Keratinocyte (primary cell): Measurements from ENCODE around the gene C20orf144. TPM values are rescaled to one million over a fixed set of nuclear protein-coding genes. Genes with fewer than 3 reads are reported as not detected.

Source experiments
- DNase-seq: peaks from one replicate; pipeline ENCODE4 v3.0.0-alpha.2; 2011; ENCODE audit warnings: low read depth, missing footprints, low spot score
- FAIRE-seq: peaks from 2 replicates; lab custom pipeline; 2011; peaks lifted over from hg19 to GRCh38; lab: Jason Lieb, UNC
- H2AFZ ChIP-seq: 2 replicates; pipeline ENCODE4 v1.6.0; 2012; ENCODE audit warnings: low read length, control low read depth, inconsistent platforms; ENCODE audit not compliant: control insufficient read depth
- H3K27ac ChIP-seq: 2 replicates; pipeline ENCODE4 v1.5.1; 2011; ENCODE audit warnings: low read length; ENCODE audit not compliant: control insufficient read depth, insufficient read depth
- H3K27me3 ChIP-seq: 3 replicates; pipeline ENCODE4 v1.6.0; 2011; ENCODE audit warnings: low read length; ENCODE audit not compliant: control insufficient read depth, insufficient read depth; ENCODE audit errors: extremely low read depth
- H3K36me3 ChIP-seq, 2 experiments: 2 replicates in 1 of 2; 3 replicates in 1 of 2; pipeline ENCODE4 v1.5.1; 2011; ENCODE audit warnings: low read length in 2 of 2, mild to moderate bottlenecking in 1 of 2; ENCODE audit not compliant: control insufficient read depth in 2 of 2, insufficient read depth in 2 of 2; ENCODE audit errors: extremely low read depth in 1 of 2
- H3K4me1 ChIP-seq: 3 replicates; pipeline ENCODE4 v1.5.1; 2011; ENCODE audit warnings: low read length; ENCODE audit not compliant: control insufficient read depth, insufficient read depth; ENCODE audit errors: extremely low read depth
- H3K4me2 ChIP-seq: 3 replicates; pipeline ENCODE4 v1.6.0; 2011; ENCODE audit warnings: low read depth, low read length; ENCODE audit not compliant: control insufficient read depth, insufficient read depth; ENCODE audit errors: extremely low read depth
- H3K4me3 ChIP-seq, 3 experiments: fragments of 200-600 bp in 1 of 3; sonication (generic) in 1 of 3; 2 replicates in 2 of 3; 3 replicates in 1 of 3; pipeline ENCODE4 v1.5.1; 2011 to 2016; ENCODE audit warnings: low read length in 3 of 3, mild to moderate bottlenecking in 3 of 3, control low read depth in 2 of 3, inconsistent platforms in 1 of 3, low read depth in 1 of 3, mixed read lengths in 1 of 3, mixed run types in 1 of 3, moderate library complexity in 1 of 3; ENCODE audit not compliant: control insufficient read depth in 2 of 3, insufficient read depth in 2 of 3; ENCODE audit errors: extremely low read depth in 1 of 3
- H3K79me2 ChIP-seq: 2 replicates; pipeline ENCODE4 v1.6.0; 2012; ENCODE audit warnings: low read length; ENCODE audit not compliant: control insufficient read depth, insufficient read depth
- H3K9ac ChIP-seq: 3 replicates; pipeline ENCODE4 v1.6.0; 2011; ENCODE audit warnings: low read length; ENCODE audit not compliant: control insufficient read depth, insufficient read depth; ENCODE audit errors: extremely low read depth
- H3K9me1 ChIP-seq: 3 replicates; pipeline ENCODE4 v1.6.0; 2011; ENCODE audit warnings: low read length; ENCODE audit not compliant: control insufficient read depth, insufficient read depth; ENCODE audit errors: extremely low read depth
- H3K9me3 ChIP-seq: 2 replicates; pipeline ENCODE4 v1.5.1; 2012; ENCODE audit warnings: low read depth, low read length; ENCODE audit not compliant: control insufficient read depth
- H4K20me1 ChIP-seq: 3 replicates; pipeline ENCODE4 v1.6.0; 2011; ENCODE audit warnings: low read length; ENCODE audit not compliant: control insufficient read depth, insufficient read depth; ENCODE audit errors: extremely low read depth
- CTCF ChIP-seq, 3 experiments: IDR thresholded peaks in 1 of 3; conservative IDR thresholded peaks in 1 of 3; optimal IDR thresholded peaks in 1 of 3; 2 replicates in 2 of 3; 3 replicates in 1 of 3; pipeline versions ENCODE3 to v1.5.1; 2011; ENCODE audit warnings: low read length in 3 of 3, mild to moderate bottlenecking in 3 of 3, moderate library complexity in 2 of 3, control low read depth in 1 of 3, inconsistent platforms in 1 of 3; ENCODE audit not compliant: insufficient read depth in 2 of 3; ENCODE audit errors: extremely low read depth in 1 of 3
- EZH2 ChIP-seq: IDR thresholded peaks from one replicate; pipeline ENCODE4 v1.6.1; 2012; ENCODE audit warnings: inconsistent platforms, mild to moderate bottlenecking, low read length, moderate library complexity
- dilution Hi-C: fragments of 300-500 bp; cut with MboI; formaldehyde crosslinking; loops from one replicate; pipeline ENCODE4 v1.7.0; 2020; ENCODE audit warnings: low sequenced_read_pairs; ENCODE audit not compliant: extremely low pct_ligation_motif_present
- polyA plus RNA-seq, 5 experiments: library from polyadenylated mRNA; depleted of rRNA in 3 of 5; stranded (reverse) in 3 of 5; stranded (forward) in 1 of 5; unstranded in 1 of 5; fragments of >200 nt; gene quantifications; 1 replicate in 1 of 5; 2 replicates in 3 of 5; 3 replicates in 1 of 5; pipeline versions ENCODE4 v1.2.1 to v1.2.3, GENCODE V29; 2011 to 2012; ENCODE audit warnings: missing spikeins in 2 of 5, low read depth in 1 of 5, low replicate concordance in 1 of 5

C20orf144 gene
- polyA plus RNA-seq, 1 donor (not counting 4 experiments of a cell fraction or from before 2014, with no cell fraction given) = 0.03 TPM

- Histone ChIP-seq H3K4me2 (no peak overlapping the region), H3K9me1 (no peaks in the 10 kb centered on the region), H3K36me3 (no peaks in the 10 kb centered on the region), H3K9me3 (no peaks in the 10 kb centered on the region), H2AFZ (no peak overlapping the region), H3K27ac (no peak overlapping the region), H3K9ac (no peak overlapping the region), H4K20me1 (no peaks in the 10 kb centered on the region), H3K27me3 (no peaks in the 10 kb centered on the region), H3K79me2 (peaks cover 12% of the 10 kb centered on the region), H3K4me1 (peaks cover 13% of the 10 kb centered on the region), H3K4me3 (no peak overlapping the region)
- no peak for DNase-seq
- TF ChIP-seq CTCF (optimal IDR thresholded peaks at IDR 0.05 in 1 of 3, IDR thresholded peaks at IDR 0.05 in 1 of 3, conservative IDR thresholded peaks at IDR 0.05 in 1 of 3; ENCODE audit: extremely low read depth in 1 of 3, insufficient read depth in 2 of 3, low read length in 3 of 3) (no peak), EZH2 (no peak)
- dilution Hi-C loops = no loop called here
- FAIRE-seq = no peak
These were observed 19.7 kb downstream of the C20orf144 start for GRCh38 chr20:33681728-33682353.

- no peaks in the 10 kb centered on the region for H3K9me3 ChIP-seq
- FAIRE-seq (no peak), DNase-seq (no peak)
- peak overlapping the region; percentile 38 for H3K27ac ChIP-seq
- peak overlapping the region; percentile 72 for H2AFZ ChIP-seq
- peak overlapping the region; percentile 95 for H3K4me2 ChIP-seq
- no peaks in the 10 kb centered on the region for H3K36me3 ChIP-seq
- H3K4me3 ChIP-seq = peak overlapping the region; percentile 27 to 84 (median 73)
- H3K27me3 ChIP-seq = no peaks in the 10 kb centered on the region
- H3K9me1 ChIP-seq = no peaks in the 10 kb centered on the region
- no peak for TF ChIP-seq EZH2
- TF ChIP-seq CTCF (optimal IDR thresholded peaks at IDR 0.05 in 1 of 3, IDR thresholded peaks at IDR 0.05 in 1 of 3, conservative IDR thresholded peaks at IDR 0.05 in 1 of 3; ENCODE audit: extremely low read depth in 1 of 3, insufficient read depth in 2 of 3, low read length in 3 of 3) = no peak
- H3K79me2 ChIP-seq = peaks cover 12% of the 10 kb centered on the region
- H3K4me1 ChIP-seq = peaks cover 13% of the 10 kb centered on the region
- H4K20me1 ChIP-seq = no peaks in the 10 kb centered on the region
- H3K9ac ChIP-seq = peak overlapping the region; percentile 64
- dilution Hi-C loops = no loop called here
These were observed 22.6 kb downstream of the C20orf144 start for GRCh38 chr20:33684533-33685327.
